H1 (cell line): Measurements from ENCODE around the gene GALNT17. TPM values are rescaled to one million over a fixed set of nuclear protein-coding genes. Genes with fewer than 3 reads are reported as not detected.
A peak's percentile ranks its signal among the peaks of the same experiment; 100 is the strongest.

Source experiments
- CBX8 ChIP-seq: fragments of 300-800, 300-1000 bp; sonication (generic); IDR thresholded peaks from 2 replicates; pipeline ENCODE4 v1.7.1; 2016; ENCODE audit warnings: low read depth, low read length, borderline replicate concordance
- CHD2 ChIP-seq: IDR thresholded peaks from 2 replicates; pipeline ENCODE4 v1.6.1; 2012; ENCODE audit warnings: low read length, improper control_type of control experiment
- MAX ChIP-seq: IDR thresholded peaks from 2 replicates; pipeline ENCODE4 v1.6.1; 2012; ENCODE audit warnings: inconsistent platforms
- SP1 ChIP-seq: IDR thresholded peaks from 2 replicates; pipeline ENCODE4 v1.6.1; 2011; ENCODE audit warnings: low read depth, low read length
- TAF1 ChIP-seq: IDR thresholded peaks from 2 replicates; pipeline ENCODE4 v1.6.1; 2011; ENCODE audit warnings: mild to moderate bottlenecking, low read depth, low read length
- TCF12 ChIP-seq: IDR thresholded peaks from 2 replicates; pipeline ENCODE4 v1.6.1; 2011; ENCODE audit warnings: low read depth, mild to moderate bottlenecking, low read length
- polyA plus RNA-seq, 7 experiments: library from polyadenylated mRNA; depleted of rRNA in 3 of 7; stranded (reverse) in 5 of 7; unstranded in 2 of 7; fragments of >200 nt in 5 of 7; fragments of 200-250 nt in 2 of 7; gene quantifications; 1 replicate in 5 of 7; 2 replicates in 1 of 7; 4 replicates in 1 of 7; pipeline versions ENCODE4 v1.2.1 to v1.2.3, GENCODE V29; 2011 to 2013; ENCODE audit warnings: missing spikeins in 2 of 7, mixed read lengths in 2 of 7
- total RNA-seq: library from RNA; stranded (reverse); fragmentation: NEBNext Ultra II Directional; extraction: Animal tissue kit (Norgen Biotek cat#: 25700); gene quantifications from 2 replicates; pipeline ENCODE4 v1.2.1, GENCODE V29; 2021

GALNT17 gene
- total and polyA plus RNA-seq, 2 of the 8 experiments (the other 6 are each of a cell fraction or from before 2014, with no cell fraction given): 37.7 to 47.0 TPM

- no peak for TF ChIP-seq TAF1
- TF ChIP-seq TCF12: no peak
- TF ChIP-seq MAX: peak; percentile 51; the same call in 1 of the 2 replicates
- no peak for TF ChIP-seq CBX8
- TF ChIP-seq SP1: no peak
- TF ChIP-seq CHD2: no peak
Observed at GRCh38 chr7:71465741-71466189, 333.8 kb downstream of the GALNT17 start (continued).
